Caco-2 (cell line): Measurements from ENCODE around the gene NEK11. TPM values are rescaled to one million over a fixed set of nuclear protein-coding genes. Genes with fewer than 3 reads are reported as not detected.

Experiments
- BruUV-seq: library from RNA; stranded (reverse); fragments of 400-500 nt; replicated peaks from 2 replicates; lab custom pipeline; 2021; lab: Mats Ljungman, UMichigan
- CTCF ChIA-PET: fragments of 300-600 bp; sonication (Branson Sonifier 250); formaldehyde crosslinking; loops from one replicate; lab custom pipeline; 2022; ENCODE audit warnings: antibody characterized with exemption; lab: Charles Lee
- POLR2A ChIA-PET: fragments of 300-600 bp; sonication (Branson Sonifier 250); formaldehyde crosslinking; loops from one replicate; lab custom pipeline; 2022; ENCODE audit warnings: antibody characterized with exemption; lab: Charles Lee
- DNase-seq, 2 experiments: peaks; one replicate each; pipeline versions ENCODE4 v3.0.0 to v3.0.0-alpha.2; 2020 to 2022
- H3K27me3 ChIP-seq: replicated peaks from 2 replicates; pipeline ENCODE4 v1.6.0; 2011; ENCODE audit warnings: low read length; ENCODE audit not compliant: control insufficient read depth, insufficient read depth
- H3K36me3 ChIP-seq: 2 replicates; pipeline ENCODE4 v1.5.1; 2011; ENCODE audit warnings: low read length; ENCODE audit not compliant: control insufficient read depth, insufficient read depth
- H3K4me1 ChIP-seq: fragments of 250-450 bp; sonication (Bioruptor Pico); 2 replicates; pipeline ENCODE4 v1.5.1; 2020; ENCODE audit warnings: mild to moderate bottlenecking
- H3K4me3 ChIP-seq: 2 replicates; pipeline ENCODE4 v1.5.1; 2011; ENCODE audit warnings: low read depth, mild to moderate bottlenecking, control low read depth, low read length
- H3K9me3 ChIP-seq: fragments of 250-450 bp; sonication (Bioruptor Pico); 2 replicates; pipeline ENCODE4 v1.5.1; 2020; ENCODE audit warnings: mild to moderate bottlenecking, moderate library complexity
- H3K27ac Mint-ChIP-seq: one replicate; pipeline ENCODE4 v1.8.0; 2022; ENCODE audit warnings: mixed read lengths; ENCODE audit not compliant: unreplicated experiment
- H3K27me3 Mint-ChIP-seq: one replicate; pipeline ENCODE4 v1.8.0; 2022; ENCODE audit warnings: mixed read lengths; ENCODE audit not compliant: insufficient read depth, unreplicated experiment
- H3K36me3 Mint-ChIP-seq: one replicate; pipeline ENCODE4 v1.8.0; 2022; ENCODE audit warnings: mild to moderate bottlenecking, mixed read lengths; ENCODE audit not compliant: insufficient read depth, unreplicated experiment
- H3K4me1 Mint-ChIP-seq: one replicate; pipeline ENCODE4 v1.8.0; 2022; ENCODE audit warnings: low read depth, mixed read lengths; ENCODE audit not compliant: unreplicated experiment
- H3K4me3 Mint-ChIP-seq: one replicate; pipeline ENCODE4 v1.8.0; 2022; ENCODE audit warnings: mild to moderate bottlenecking, moderate library complexity, mixed read lengths; ENCODE audit not compliant: unreplicated experiment
- H3K9me3 Mint-ChIP-seq: one replicate; pipeline ENCODE4 v1.8.0; 2022; ENCODE audit warnings: mixed read lengths; ENCODE audit not compliant: unreplicated experiment
- intact Hi-C: fragments of 100-400 bp; cut with micrococcal nuclease; formaldehyde crosslinking; loops from one replicate; pipeline ENCODE4 v1.10.0; 2022; ENCODE audit not compliant: unreplicated experiment
- total RNA-seq: library from RNA; stranded (reverse); gene quantifications from 2 replicates; pipeline ENCODE4 v1.2.3, GENCODE V29; 2022
- TF ChIP-seq, protein P1 (sequence below), 2 experiments: fragments of 200-600 bp in 1 of 2; IDR thresholded peaks; 1 replicate in 1 of 2; 2 replicates in 1 of 2; pipeline versions ENCODE4 v1.5.1 to v1.8.0; 2011 to 2022; ENCODE audit warnings: antibody characterized with exemption in 1 of 2, control low read depth in 1 of 2, inconsistent platforms in 1 of 2, low read depth in 1 of 2, low read length in 1 of 2, mild to moderate bottlenecking in 1 of 2, moderate library complexity in 1 of 2; ENCODE audit not compliant: insufficient read depth in 1 of 2, severe bottlenecking in 1 of 2, unreplicated experiment in 1 of 2

The NEK11 gene
- total RNA-seq, 1 experiment from 2014 or later, result 4.4 TPM

- DNase-seq, result no peak
- BruUV-seq, result no TSS peak
- Mint-ChIP-seq H3K4me1 (no peaks in the 10 kb centered on the region), H3K36me3 (no peaks in the 10 kb centered on the region), H3K27ac (no peak overlapping the region), H3K9me3 (peaks cover 12% of the 10 kb centered on the region), H3K4me3 (no peak overlapping the region), H3K27me3 (peaks cover 3% of the 10 kb centered on the region)
- Histone ChIP-seq H3K4me1 (no peaks in the 10 kb centered on the region), H3K4me3 (no peak overlapping the region), H3K36me3 (no peaks in the 10 kb centered on the region), H3K9me3 (no peaks in the 10 kb centered on the region), H3K27me3 (peaks cover 2% of the 10 kb centered on the region; the same call in 1 of the 2 replicates)
- ChIA-PET POLR2A (no interaction called here), CTCF (no interaction called here)
- intact Hi-C loops, result no loop called here
- TF ChIP-seq, protein P1, sequence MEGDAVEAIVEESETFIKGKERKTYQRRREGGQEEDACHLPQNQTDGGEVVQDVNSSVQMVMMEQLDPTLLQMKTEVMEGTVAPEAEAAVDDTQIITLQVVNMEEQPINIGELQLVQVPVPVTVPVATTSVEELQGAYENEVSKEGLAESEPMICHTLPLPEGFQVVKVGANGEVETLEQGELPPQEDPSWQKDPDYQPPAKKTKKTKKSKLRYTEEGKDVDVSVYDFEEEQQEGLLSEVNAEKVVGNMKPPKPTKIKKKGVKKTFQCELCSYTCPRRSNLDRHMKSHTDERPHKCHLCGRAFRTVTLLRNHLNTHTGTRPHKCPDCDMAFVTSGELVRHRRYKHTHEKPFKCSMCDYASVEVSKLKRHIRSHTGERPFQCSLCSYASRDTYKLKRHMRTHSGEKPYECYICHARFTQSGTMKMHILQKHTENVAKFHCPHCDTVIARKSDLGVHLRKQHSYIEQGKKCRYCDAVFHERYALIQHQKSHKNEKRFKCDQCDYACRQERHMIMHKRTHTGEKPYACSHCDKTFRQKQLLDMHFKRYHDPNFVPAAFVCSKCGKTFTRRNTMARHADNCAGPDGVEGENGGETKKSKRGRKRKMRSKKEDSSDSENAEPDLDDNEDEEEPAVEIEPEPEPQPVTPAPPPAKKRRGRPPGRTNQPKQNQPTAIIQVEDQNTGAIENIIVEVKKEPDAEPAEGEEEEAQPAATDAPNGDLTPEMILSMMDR (IDR thresholded peaks at IDR 0.05; ENCODE audit: insufficient read depth in 1 of 2, low read depth in 1 of 2, low read length in 1 of 2, severe bottlenecking in 1 of 2, unreplicated experiment in 1 of 2), result no peak
Observed at GRCh38 chr3:131338948-131339640, 312.4 kb downstream of the NEK11 start.

- Mint-ChIP-seq H3K4me1 (no peaks in the 10 kb centered on the region), H3K9me3 (peaks cover 18% of the 10 kb centered on the region), H3K27ac (no peak overlapping the region), H3K27me3 (peaks cover 3% of the 10 kb centered on the region), H3K4me3 (no peak overlapping the region), H3K36me3 (no peaks in the 10 kb centered on the region)
- no peak for DNase-seq
- TF ChIP-seq, protein P1 (IDR thresholded peaks at IDR 0.05; ENCODE audit: insufficient read depth in 1 of 2, low read depth in 1 of 2, low read length in 1 of 2, severe bottlenecking in 1 of 2, unreplicated experiment in 1 of 2), result no peak
- ChIA-PET CTCF (no interaction called here), POLR2A (no interaction called here)
- Histone ChIP-seq H3K9me3 (no peaks in the 10 kb centered on the region), H3K4me3 (no peak overlapping the region), H3K27me3 (peaks cover 2% of the 10 kb centered on the region; the same call in 1 of the 2 replicates), H3K36me3 (no peaks in the 10 kb centered on the region), H3K4me1 (no peaks in the 10 kb centered on the region)
- intact Hi-C loops, result no loop called here
- no TSS peak for BruUV-seq
Observed at GRCh38 chr3:131341761-131342160, 315.1 kb downstream of the NEK11 start.

DNA sequence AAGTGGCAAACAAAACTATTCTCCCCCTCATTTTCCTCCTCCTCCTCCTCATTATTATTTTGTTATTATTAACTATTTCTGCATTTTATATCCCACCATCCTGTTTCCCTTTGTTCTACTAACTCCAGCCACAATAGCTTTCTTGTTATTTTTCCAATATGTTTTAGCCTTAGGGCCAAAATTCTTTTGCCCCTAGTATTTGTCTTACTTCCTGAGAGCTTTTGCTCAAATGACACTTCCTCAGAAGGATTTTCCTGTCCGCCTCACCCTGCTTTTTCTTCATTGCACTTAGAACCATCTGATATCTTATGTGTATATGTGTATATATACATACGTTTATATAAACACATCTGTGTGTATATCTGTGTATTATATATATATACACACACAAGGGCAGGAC is 322.2 kb downstream of the NEK11 start:
- Mint-ChIP-seq H3K9me3 (peaks cover 6% of the 10 kb centered on the region), H3K27me3 (no peaks in the 10 kb centered on the region), H3K36me3 (no peaks in the 10 kb centered on the region), H3K4me1 (peaks cover 12% of the 10 kb centered on the region), H3K4me3 (no peak overlapping the region), H3K27ac (no peak overlapping the region)
- no peak for DNase-seq
- TF ChIP-seq, protein P1 (IDR thresholded peaks at IDR 0.05; ENCODE audit: insufficient read depth in 1 of 2, low read depth in 1 of 2, low read length in 1 of 2, severe bottlenecking in 1 of 2, unreplicated experiment in 1 of 2), result no peak
- BruUV-seq, result no TSS peak
- POLR2A ChIA-PET, result no interaction called here
- Histone ChIP-seq H3K4me3 (no peak overlapping the region), H3K9me3 (no peaks in the 10 kb centered on the region), H3K27me3 (no peaks in the 10 kb centered on the region), H3K4me1 (peaks cover 22% of the 10 kb centered on the region), H3K36me3 (no peaks in the 10 kb centered on the region)
- CTCF ChIA-PET, result no interaction called here
- intact Hi-C loops, result no loop called here
